OCI-LY1 (cell line): ENCODE results near the gene RAD51B.

Experiments
- CTCF ChIP-seq: fragments of 200-600 bp; sonication (generic), shearing (Covaris generic); IDR thresholded peaks from 2 replicates; pipeline ENCODE4 v1.5.1; 2017; ENCODE audit warnings: mild to moderate bottlenecking, antibody characterized with exemption, low read length, moderate library complexity, mixed read lengths
- EZH2 ChIP-seq: fragments of 200-600 bp; sonication (generic), shearing (Covaris generic); IDR thresholded peaks from 2 replicates; pipeline ENCODE4 v1.8.0; 2017; ENCODE audit warnings: borderline replicate concordance, mixed run types, mild to moderate bottlenecking, antibody characterized with exemption, low read length, moderate library complexity, mixed read lengths

- TF ChIP-seq CTCF (no peak), EZH2 (no peak)
Measured at GRCh38 chr14:68604361-68604730, 784.8 kb downstream of the RAD51B start.
